Measurements from ENCODE around the gene UBE2E1. TPM values are rescaled to one million over a fixed set of nuclear protein-coding genes. Genes with fewer than 3 reads are reported as not detected.

UBE2E1 gene
- total and polyA plus RNA-seq, 2 donors from 2014 or later = 69.1 to 83.2 TPM

GRCh38 chr3:23804441-23805209, 1.1 kb upstream of the UBE2E1 start:
- Histone ChIP-seq H3K4me3 (ENCODE audit: low read length in 3 of 3) (no peak overlapping the region), H3K4me1 (ENCODE audit: control insufficient read depth in 2 of 3, insufficient read depth in 2 of 3, low read depth in 1 of 3, low read length in 3 of 3) (peaks cover 4 to 9% (median 8%) of the 10 kb centered on the region in 3 donors), H3K36me3 (ENCODE audit: control insufficient read depth in 2 of 3, insufficient read depth in 3 of 3, low read length in 3 of 3) (no peaks in the 10 kb centered on the region), H3K27ac (ENCODE audit: low read depth in 2 of 2, low read length in 2 of 2) (no peak overlapping the region), H3K9ac (ENCODE audit: low read length in 3 of 3) (no peak overlapping the region), H3K27me3 (ENCODE audit: control insufficient read depth, insufficient read depth, low read length) (no peaks in the 10 kb centered on the region), H3K9me3 (ENCODE audit: control insufficient read depth in 2 of 3, insufficient read depth in 1 of 3, low read length in 3 of 3) (no peaks in the 10 kb centered on the region)
- DNase-seq (peak in 4 of 5 donors; percentile 52 to 87 (median 70)), FAIRE-seq (no peak)
- TF ChIP-seq, protein P1, sequence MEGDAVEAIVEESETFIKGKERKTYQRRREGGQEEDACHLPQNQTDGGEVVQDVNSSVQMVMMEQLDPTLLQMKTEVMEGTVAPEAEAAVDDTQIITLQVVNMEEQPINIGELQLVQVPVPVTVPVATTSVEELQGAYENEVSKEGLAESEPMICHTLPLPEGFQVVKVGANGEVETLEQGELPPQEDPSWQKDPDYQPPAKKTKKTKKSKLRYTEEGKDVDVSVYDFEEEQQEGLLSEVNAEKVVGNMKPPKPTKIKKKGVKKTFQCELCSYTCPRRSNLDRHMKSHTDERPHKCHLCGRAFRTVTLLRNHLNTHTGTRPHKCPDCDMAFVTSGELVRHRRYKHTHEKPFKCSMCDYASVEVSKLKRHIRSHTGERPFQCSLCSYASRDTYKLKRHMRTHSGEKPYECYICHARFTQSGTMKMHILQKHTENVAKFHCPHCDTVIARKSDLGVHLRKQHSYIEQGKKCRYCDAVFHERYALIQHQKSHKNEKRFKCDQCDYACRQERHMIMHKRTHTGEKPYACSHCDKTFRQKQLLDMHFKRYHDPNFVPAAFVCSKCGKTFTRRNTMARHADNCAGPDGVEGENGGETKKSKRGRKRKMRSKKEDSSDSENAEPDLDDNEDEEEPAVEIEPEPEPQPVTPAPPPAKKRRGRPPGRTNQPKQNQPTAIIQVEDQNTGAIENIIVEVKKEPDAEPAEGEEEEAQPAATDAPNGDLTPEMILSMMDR (IDR thresholded peaks at IDR 0.05; ENCODE audit: borderline replicate concordance, extremely low read depth, insufficient read depth) = no peak
- intact Hi-C loops (cut with DNase I) = no loop called here

DNA sequence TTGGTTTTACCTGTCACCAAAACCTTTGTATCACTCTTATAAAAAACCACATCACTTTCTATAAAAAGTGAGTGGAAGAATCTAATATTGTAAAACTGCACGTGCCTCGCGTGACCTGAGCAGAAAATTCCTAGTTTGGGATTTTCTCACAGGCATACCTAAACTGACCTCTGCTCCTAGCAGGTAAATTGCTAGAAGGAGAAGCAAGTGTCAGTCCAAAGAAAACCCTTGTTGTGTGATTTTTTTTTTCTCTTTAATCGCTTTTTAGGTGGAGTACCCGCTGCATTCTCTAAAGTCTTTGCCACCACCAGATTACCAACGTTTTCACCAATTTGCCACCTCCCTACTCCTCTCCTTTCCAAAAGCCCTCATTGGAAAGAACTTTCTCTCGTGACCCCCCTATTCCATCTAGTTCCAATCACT, 534 bp upstream of the UBE2E1 start:
- FAIRE-seq = no peak
- H3K27ac ChIP-seq (ENCODE audit: low read depth in 2 of 2, low read length in 2 of 2) = no peak overlapping the region
- TF ChIP-seq, protein P1 (IDR thresholded peaks at IDR 0.05; ENCODE audit: borderline replicate concordance, extremely low read depth, insufficient read depth) = no peak
- H3K9me3 ChIP-seq (ENCODE audit: control insufficient read depth in 2 of 3, insufficient read depth in 1 of 3, low read length in 3 of 3) = no peaks in the 10 kb centered on the region
- intact Hi-C loops (cut with DNase I) = no loop called here
- H3K27me3 ChIP-seq (ENCODE audit: control insufficient read depth, insufficient read depth, low read length) = no peaks in the 10 kb centered on the region
- H3K4me3 ChIP-seq (ENCODE audit: low read length in 3 of 3) = peak overlapping the region; percentile 31 to 55 (median 47)
- H3K36me3 ChIP-seq (ENCODE audit: control insufficient read depth in 2 of 3, insufficient read depth in 3 of 3, low read length in 3 of 3) = no peaks in the 10 kb centered on the region
- peak overlapping the region in 2 of 3 donors; percentile 11 to 43 for H3K9ac ChIP-seq (ENCODE audit: low read length in 3 of 3)
- H3K4me1 ChIP-seq (ENCODE audit: control insufficient read depth in 2 of 3, insufficient read depth in 2 of 3, low read depth in 1 of 3, low read length in 3 of 3) = peaks cover 5 to 11% (median 9%) of the 10 kb centered on the region in 3 donors
- no peak for DNase-seq

DNA sequence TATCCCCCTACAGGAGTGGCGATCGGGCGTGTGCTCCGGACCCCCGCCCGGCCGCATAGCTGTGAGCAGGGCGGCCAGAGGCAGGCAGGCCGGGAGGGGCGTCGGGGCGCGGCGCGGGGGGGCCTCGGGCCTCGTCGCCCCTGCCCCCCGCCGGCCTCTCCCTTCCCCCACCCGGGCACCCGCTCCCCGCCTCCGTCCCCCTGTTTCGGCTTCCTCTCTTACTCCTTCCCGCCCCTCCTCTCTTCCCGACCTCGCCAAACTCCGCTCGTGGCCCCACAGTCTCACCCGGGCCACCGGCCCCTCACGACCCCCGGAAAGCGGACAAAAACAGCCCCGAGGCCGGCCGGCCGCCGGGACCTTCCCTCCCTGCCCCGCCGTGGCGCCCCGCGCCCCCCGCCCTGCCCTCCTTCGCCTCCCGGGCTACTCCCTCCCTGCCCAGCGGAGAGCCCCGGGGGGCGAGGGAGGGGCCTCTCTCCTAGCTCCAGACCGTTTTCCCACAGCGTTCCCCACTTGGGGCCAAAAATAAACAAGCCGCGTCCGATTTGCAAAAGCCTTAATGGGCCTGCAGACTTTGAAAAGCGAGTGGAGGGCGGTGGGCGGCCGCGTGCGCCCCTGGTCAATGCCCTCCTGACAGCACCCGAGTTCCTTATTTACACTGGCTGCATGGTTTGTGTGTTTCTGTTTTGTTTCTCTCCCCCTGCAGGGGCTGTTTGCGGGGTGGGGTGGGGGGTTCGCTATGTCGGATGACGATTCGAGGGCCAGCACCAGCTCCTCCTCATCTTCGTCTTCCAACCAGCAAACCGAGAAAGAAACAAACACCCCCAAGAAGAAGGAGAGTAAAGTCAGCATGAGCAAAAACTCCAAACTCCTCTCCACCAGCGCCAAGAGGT, 1.0 kb downstream of the UBE2E1 start:
- TF ChIP-seq, protein P1 (IDR thresholded peaks at IDR 0.05; ENCODE audit: borderline replicate concordance, extremely low read depth, insufficient read depth) = no peak
- H3K4me1 ChIP-seq (ENCODE audit: control insufficient read depth in 2 of 3, insufficient read depth in 2 of 3, low read depth in 1 of 3, low read length in 3 of 3) = peaks cover 5 to 18% (median 11%) of the 10 kb centered on the region in 3 donors
- no peak for FAIRE-seq

More for the DNA sequence above, 1.0 kb downstream of the UBE2E1 start:
- peak; percentile 35 to 79 (median 73) for DNase-seq
- peak overlapping the region; percentile 59 to 77 (median 68) for H3K4me3 ChIP-seq (ENCODE audit: low read length in 3 of 3)
- H3K27ac ChIP-seq (ENCODE audit: low read depth in 2 of 2, low read length in 2 of 2) = peak overlapping the region; percentile 73 to 83
- intact Hi-C loops (cut with DNase I) = no loop called here
- no peaks in the 10 kb centered on the region for H3K36me3 ChIP-seq (ENCODE audit: control insufficient read depth in 2 of 3, insufficient read depth in 3 of 3, low read length in 3 of 3)
- H3K9ac ChIP-seq (ENCODE audit: low read length in 3 of 3) = peak overlapping the region; percentile 23 to 65 (median 65)
- H3K9me3 ChIP-seq (ENCODE audit: control insufficient read depth in 2 of 3, insufficient read depth in 1 of 3, low read length in 3 of 3) = no peaks in the 10 kb centered on the region
- no peaks in the 10 kb centered on the region for H3K27me3 ChIP-seq (ENCODE audit: control insufficient read depth, insufficient read depth, low read length)

Data from kidney (tissue), 14 donors.